Endothelial cell (in vitro differentiated cells): ENCODE results near the gene ARHGAP24. TPM values are rescaled to one million over a fixed set of nuclear protein-coding genes. Genes with fewer than 3 reads are reported as not detected.

ENCODE experiments used
- DNase-seq: peaks from one replicate; pipeline ENCODE4 v3.0.0; 2021; ENCODE audit warnings: low spot score
- H3K27ac Mint-ChIP-seq: one replicate; pipeline ENCODE4 v1.8.0; 2021; ENCODE audit warnings: mixed read lengths, inconsistent platforms; ENCODE audit not compliant: unreplicated experiment
- H3K27me3 Mint-ChIP-seq: one replicate; pipeline ENCODE4 v1.8.0; 2021; ENCODE audit warnings: mild to moderate bottlenecking, moderate library complexity, mixed read lengths, inconsistent platforms; ENCODE audit not compliant: unreplicated experiment
- H3K36me3 Mint-ChIP-seq: one replicate; pipeline ENCODE4 v1.8.0; 2021; ENCODE audit warnings: mild to moderate bottlenecking, low read depth, mixed read lengths, inconsistent platforms; ENCODE audit not compliant: unreplicated experiment
- H3K4me1 Mint-ChIP-seq: one replicate; pipeline ENCODE4 v1.8.0; 2021; ENCODE audit warnings: mild to moderate bottlenecking, mixed read lengths, inconsistent platforms; ENCODE audit not compliant: unreplicated experiment
- H3K4me3 Mint-ChIP-seq: one replicate; pipeline ENCODE4 v1.8.0; 2021; ENCODE audit warnings: mild to moderate bottlenecking, mixed read lengths, inconsistent platforms; ENCODE audit not compliant: unreplicated experiment
- H3K9me3 Mint-ChIP-seq: one replicate; pipeline ENCODE4 v1.8.0; 2021; ENCODE audit warnings: mixed read lengths, inconsistent platforms; ENCODE audit not compliant: unreplicated experiment
- total RNA-seq: library from RNA; stranded (reverse); fragmentation: NEBNext Ultra II Directional; extraction: Animal tissue kit (Norgen Biotek cat#: 25700); gene quantifications from one replicate; pipeline ENCODE4 v1.2.1, GENCODE V29; 2021; ENCODE audit not compliant: unreplicated experiment
- TF ChIP-seq, protein P1 (sequence below): fragments of 200-600 bp; sonication (generic); IDR thresholded peaks from one replicate; pipeline ENCODE4 v1.5.0; 2021; ENCODE audit warnings: antibody characterized with exemption; ENCODE audit not compliant: unreplicated experiment

Gene ARHGAP24
- total RNA-seq, 1 donor from 2014 or later: 5.0 TPM

DNA sequence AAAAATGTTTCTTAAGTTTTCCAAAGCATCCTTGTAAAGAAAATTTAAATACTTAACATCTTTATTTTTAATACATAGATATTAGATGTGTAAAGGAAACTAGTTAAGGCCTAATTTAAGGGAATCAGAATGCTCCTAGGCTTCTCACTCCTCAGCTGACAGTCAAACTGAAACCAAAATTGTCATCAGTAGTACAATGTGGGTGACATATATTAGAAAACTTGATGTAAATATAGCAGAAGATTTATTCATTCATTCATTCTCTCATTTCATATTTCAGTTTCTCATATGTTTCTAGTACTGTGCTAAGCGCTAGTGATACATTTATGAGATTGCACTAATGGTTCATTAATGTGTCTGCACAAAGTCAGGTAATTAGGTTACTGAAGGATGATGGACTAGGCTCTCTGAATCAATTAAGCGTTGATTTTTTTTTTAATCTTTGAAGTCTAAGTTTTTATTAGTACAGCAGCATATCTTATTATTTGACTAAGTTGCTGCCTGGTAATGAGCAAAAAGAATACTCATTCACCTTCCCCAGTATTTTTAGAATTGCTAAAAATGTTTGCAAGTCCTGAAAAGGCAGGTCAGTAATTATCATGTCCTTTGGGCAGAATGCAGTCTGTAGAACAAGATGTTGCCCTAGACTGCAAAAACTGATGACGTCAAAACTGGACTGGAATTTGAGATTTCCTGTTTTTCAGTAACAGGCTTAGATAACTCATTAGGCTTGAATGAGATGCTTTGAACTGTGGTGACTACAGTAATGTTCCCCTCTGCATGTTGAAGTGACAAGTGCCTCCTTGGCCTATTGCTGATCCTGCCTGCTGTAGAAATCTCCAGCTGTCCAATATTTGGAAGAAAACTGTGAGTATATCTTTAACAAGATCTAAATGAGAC lies 128.7 kb downstream of the ARHGAP24 start:
- Mint-ChIP-seq H3K4me1 (no peaks in the 10 kb centered on the region), H3K9me3 (no peaks in the 10 kb centered on the region)

DNA sequence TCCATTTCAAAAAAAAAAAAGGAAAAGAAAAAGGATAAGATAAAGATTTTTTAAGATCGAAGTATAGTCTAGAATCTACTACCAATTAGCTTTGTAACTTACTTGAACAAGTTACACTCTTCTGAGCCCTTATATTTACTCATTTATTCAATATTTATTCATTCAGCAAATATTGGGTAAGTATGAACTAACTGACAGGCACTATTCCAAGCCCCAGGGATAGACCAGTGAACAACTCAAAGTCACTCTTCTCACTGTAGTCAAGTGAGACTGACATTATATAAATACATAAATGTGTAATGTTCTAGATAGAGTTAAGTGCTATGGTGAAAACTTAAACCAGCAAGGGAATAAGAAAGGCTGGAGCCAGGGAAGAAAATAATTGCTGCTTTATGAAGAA lies 131.6 kb downstream of the ARHGAP24 start:
- H3K4me3 Mint-ChIP-seq: no peak overlapping the region
- TF ChIP-seq, protein P1, sequence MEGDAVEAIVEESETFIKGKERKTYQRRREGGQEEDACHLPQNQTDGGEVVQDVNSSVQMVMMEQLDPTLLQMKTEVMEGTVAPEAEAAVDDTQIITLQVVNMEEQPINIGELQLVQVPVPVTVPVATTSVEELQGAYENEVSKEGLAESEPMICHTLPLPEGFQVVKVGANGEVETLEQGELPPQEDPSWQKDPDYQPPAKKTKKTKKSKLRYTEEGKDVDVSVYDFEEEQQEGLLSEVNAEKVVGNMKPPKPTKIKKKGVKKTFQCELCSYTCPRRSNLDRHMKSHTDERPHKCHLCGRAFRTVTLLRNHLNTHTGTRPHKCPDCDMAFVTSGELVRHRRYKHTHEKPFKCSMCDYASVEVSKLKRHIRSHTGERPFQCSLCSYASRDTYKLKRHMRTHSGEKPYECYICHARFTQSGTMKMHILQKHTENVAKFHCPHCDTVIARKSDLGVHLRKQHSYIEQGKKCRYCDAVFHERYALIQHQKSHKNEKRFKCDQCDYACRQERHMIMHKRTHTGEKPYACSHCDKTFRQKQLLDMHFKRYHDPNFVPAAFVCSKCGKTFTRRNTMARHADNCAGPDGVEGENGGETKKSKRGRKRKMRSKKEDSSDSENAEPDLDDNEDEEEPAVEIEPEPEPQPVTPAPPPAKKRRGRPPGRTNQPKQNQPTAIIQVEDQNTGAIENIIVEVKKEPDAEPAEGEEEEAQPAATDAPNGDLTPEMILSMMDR: no peak
- no peaks in the 10 kb centered on the region for H3K4me1 Mint-ChIP-seq
- H3K27me3 Mint-ChIP-seq: no peaks in the 10 kb centered on the region
- no peak for DNase-seq
- H3K9me3 Mint-ChIP-seq: no peaks in the 10 kb centered on the region
- H3K36me3 Mint-ChIP-seq: no peaks in the 10 kb centered on the region
- H3K27ac Mint-ChIP-seq: no peak overlapping the region

More for the DNA sequence above, 128.7 kb downstream of the ARHGAP24 start:
- no peaks in the 10 kb centered on the region for H3K27me3 Mint-ChIP-seq
- no peak overlapping the region for H3K27ac Mint-ChIP-seq
- H3K36me3 Mint-ChIP-seq: no peaks in the 10 kb centered on the region
- TF ChIP-seq, protein P1: no peak
- DNase-seq: no peak
- H3K4me3 Mint-ChIP-seq: no peak overlapping the region

DNA sequence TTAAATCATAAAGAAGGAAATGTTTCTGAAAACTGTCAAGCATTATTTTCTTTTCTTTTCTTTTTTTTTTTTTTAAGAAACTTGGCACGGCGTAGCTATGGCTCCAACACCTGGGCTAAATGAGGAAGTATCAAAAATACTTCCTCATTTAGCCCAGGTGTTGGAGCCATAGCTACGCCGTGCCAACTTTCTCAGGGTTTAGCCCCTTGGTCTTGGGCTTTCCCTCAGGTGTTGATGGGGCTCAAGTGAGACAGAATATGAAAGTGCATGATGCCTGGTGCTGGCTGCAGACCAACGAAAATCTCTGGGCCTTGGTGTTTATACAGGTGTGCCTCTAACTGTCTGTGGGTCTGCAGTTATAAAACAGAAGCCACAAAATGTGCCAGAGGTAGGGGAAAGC lies 132.7 kb downstream of the ARHGAP24 start:
- Mint-ChIP-seq H3K4me3 (no peak overlapping the region), H3K9me3 (no peaks in the 10 kb centered on the region), H3K27me3 (no peaks in the 10 kb centered on the region), H3K36me3 (no peaks in the 10 kb centered on the region), H3K4me1 (no peaks in the 10 kb centered on the region), H3K27ac (no peak overlapping the region)
- TF ChIP-seq, protein P1: no peak
- no peak for DNase-seq

DNA sequence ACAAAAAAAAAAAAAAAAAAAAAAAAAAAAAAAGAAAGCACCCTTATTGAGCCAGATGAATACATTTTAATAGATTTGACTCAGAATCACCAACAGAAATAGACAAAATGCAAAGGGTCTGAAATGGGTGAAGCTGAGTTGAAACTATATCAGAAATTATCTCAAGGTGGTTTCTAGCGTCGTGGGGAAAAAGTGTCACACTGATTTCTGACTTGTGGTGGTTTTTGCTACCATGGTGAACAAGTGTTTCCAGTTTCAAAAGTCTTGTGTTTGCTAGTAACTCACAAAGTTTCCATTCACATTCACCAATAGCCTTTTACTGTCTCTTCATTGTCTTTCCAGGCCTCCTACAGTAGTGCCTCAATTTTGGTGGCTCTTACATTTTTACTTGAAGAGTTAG lies 135.5 kb downstream of the ARHGAP24 start:
- DNase-seq: no peak
- TF ChIP-seq, protein P1: no peak
- H3K27me3 Mint-ChIP-seq: no peaks in the 10 kb centered on the region
- no peaks in the 10 kb centered on the region for H3K4me1 Mint-ChIP-seq
- H3K27ac Mint-ChIP-seq: no peak overlapping the region
- no peaks in the 10 kb centered on the region for H3K9me3 Mint-ChIP-seq
- H3K36me3 Mint-ChIP-seq: no peaks in the 10 kb centered on the region
- no peak overlapping the region for H3K4me3 Mint-ChIP-seq

DNA sequence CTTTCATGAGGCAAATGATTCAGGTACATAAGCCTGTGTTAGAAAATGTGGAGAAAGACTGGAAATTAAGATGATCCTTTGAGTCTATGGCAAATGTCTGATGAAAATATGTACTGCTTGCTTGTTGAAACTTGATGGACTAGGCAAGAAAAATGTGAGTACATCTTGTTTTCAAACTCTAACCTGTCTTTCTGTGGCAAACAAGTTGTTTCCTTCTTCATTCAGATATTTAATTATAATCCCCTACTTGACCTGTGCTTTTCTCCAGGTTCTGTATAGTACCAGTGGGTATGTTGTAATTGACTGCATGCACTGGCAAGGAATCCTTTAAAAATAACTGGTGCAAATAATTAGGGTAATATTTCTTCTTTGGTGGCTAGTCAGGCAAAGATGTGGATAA lies 136.7 kb downstream of the ARHGAP24 start:
- Mint-ChIP-seq H3K9me3 (no peaks in the 10 kb centered on the region), H3K4me1 (no peaks in the 10 kb centered on the region)

More for the DNA sequence above, 136.7 kb downstream of the ARHGAP24 start:
- Mint-ChIP-seq H3K4me3 (no peak overlapping the region), H3K27me3 (no peaks in the 10 kb centered on the region), H3K36me3 (no peaks in the 10 kb centered on the region), H3K27ac (no peak overlapping the region)
- DNase-seq: no peak
- TF ChIP-seq, protein P1: no peak
